Stimulated activated CD8-positive, alpha-beta memory T cell treated with anti-CD3 and anti-CD28 coated beads, Interleukin-15, amount 100 ng/mL, for 1 hour (primary cell): ENCODE measurements around the gene SLC26A3.
A peak's percentile ranks its signal among the peaks of the same experiment; 100 is the strongest.

Experiments
- DNase-seq: peaks from one replicate; pipeline ENCODE4 v3.0.0-alpha.2; 2020; ENCODE audit warnings: low read depth

Gene SLC26A3

DNA sequence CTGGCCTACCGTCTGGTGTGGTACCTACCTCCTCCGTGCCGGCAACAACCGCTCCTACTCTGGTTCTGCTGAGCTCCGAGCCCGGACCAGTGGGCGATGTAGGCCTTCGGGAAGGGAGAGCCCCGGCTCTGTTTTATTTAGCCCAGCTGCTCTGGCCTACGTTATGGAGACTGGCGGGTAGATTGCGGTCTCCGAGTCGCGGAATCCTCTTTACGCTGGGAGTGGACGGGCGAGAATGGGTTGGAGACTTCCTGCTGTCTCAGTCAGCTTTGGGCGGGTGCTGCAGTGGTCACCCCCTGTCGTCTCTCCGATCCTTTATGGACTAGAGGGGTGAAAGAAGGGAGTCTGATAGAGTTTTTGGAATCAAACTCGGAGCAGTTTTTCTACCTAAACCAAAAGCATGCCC lies 58.7 kb downstream of the SLC26A3 start:
- DNase-seq = no peak

- peak; percentile 95 for DNase-seq
Measured at GRCh38 chr7:107743567-107744344, 59.3 kb downstream of the SLC26A3 start, which contains the start of gene CBLL1. TSS of gene CBLL1 (plus strand) at chr7:107744142. CDS start at chr7:107744164, 22 bp downstream.

DNA sequence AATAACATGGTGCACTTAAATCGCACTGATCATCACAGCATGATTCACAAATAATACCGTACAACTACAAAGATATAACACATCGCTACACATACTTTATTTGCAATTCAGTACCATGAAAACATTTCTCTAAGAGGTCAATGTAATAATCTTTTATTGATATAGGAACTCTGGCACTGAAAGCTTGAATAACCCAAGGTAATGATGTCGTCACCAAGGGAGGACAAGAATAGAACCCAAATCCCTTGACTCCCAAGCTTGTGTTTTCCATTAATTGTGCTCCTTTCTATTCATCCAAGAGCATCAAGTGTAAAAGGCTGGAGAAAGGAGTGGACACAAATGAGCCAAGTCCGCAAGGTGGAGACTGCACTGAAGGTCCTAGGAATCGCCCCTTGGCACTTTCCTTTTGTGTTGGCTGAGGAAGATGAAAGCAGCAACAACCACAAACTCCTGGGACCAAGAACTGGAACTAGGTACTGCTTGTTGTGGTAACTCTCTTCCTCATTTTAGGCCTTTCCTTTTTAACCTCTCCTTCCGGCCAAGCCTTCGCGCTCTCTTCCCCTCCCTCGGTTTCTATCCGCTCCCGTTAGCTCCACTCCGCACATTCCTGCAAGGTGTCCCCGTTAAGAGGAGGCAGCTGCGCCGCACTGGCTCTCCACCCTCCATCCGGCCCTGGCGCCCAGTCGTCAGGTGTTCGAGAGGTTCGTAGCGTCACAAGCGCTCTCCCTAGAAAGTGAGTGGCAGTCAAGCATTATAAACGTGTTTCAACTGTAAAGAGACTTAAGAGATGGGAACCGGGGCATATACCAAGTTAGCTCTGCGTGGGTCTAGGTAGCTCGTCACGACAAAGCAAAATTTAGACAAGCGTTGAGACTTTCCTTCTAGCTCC lies 60.1 kb downstream of the SLC26A3 start:
- DNase-seq = no peak

GRCh38 chr7:107728276-107728675 lies 74.7 kb downstream of the SLC26A3 start:
- no peak for DNase-seq

DNA sequence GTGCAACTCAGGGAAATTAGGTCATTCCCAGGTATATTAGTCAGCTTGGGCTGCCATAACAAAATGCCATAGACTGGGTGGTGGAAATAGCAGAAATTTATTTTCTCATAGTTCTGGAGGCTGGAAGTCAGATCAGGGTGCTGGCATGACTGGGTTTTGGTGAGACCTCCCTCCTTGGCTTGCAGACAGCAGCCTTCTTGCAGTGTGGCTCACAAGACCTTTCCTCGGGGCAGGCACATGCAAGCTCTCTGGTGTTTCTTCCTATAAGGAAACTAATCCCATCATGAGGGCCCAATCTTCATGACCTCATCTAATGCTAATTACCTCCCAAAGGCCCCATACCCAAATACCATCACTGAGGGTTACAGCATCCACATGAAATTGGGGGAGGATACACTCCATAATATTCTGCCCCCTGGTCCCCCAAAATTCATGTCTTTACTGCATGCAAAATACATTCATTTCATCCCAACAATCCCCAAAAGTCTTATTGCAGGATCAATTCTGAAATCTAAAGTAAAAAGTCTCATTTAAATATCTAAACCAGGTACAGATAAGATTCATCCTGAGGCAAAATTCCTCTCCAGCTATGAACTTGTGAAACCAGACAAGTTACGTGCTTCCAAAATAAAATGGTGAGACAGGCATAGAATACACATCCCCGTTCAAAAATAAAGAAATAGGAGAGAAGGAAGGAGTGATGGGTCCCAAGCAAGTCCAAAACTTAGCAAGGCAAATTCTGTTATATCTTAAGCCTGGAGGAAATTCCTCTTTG lies 76.5 kb downstream of the SLC26A3 start:
- no peak for DNase-seq

DNA sequence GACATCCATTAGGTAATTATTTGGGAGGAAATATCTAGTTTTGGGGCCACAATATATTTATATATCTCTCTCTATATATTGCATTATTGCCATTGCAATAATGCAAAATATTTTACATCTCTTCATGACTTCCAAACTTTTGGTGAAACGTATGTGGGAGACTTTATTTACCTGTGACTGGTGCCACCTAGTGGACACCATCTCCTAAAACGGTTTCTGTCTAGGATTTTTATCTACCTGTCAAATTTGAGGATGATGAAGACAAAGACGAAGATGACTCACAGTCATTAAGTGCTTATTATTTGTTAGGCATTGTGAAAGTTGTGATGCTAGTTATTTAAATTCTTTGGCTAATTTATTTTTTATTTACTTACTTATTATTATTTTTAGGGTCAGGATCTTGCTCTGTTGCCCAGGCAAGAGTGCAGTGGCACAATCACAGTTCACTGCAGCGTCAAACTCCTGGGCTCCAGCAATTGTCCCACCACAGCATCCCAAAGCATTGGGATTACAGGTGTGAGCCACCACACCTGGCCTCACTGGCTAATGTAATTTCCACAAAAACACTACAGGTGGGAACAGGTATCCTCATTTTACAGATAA lies 77.8 kb downstream of the SLC26A3 start:
- peak; percentile 24 for DNase-seq

DNA sequence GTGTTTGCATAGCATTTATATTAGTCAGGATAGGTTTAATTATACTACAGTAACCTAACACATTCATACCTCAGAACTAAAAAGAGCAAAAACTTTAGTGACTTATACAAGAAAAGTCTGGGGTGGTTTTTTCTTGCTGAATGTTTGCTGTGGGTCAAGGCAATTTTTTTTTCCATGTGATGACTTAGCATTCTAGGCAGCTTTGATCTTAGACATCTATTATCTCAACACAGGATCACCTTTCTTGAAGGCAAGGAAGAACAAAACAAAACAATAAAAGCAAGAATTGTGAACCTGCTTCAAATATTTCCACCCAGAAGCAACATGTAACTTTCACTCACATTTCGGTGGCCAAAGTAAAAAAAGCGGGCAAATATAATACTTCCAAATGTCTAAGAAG lies 79.8 kb downstream of the SLC26A3 start:
- DNase-seq = no peak

DNA sequence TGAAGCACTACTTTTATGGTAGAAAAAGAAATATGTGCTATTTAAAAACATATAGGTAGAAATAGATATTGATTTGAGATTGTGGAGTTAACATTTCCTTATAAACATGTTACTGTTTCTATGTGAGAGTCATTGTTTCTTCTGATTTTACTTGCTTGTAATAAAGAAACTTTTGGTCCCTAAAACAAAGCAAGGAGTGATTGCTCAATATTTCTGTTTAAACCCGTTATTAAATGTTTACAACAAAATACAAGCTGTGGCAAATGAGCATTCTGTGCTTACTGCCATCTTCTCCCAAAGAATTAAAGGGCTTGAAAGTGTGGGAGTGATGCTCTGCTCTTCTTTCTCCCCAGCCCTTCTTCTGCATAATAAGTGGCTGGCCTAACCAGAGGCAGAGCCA lies 81.7 kb downstream of the SLC26A3 start:
- no peak for DNase-seq

DNA sequence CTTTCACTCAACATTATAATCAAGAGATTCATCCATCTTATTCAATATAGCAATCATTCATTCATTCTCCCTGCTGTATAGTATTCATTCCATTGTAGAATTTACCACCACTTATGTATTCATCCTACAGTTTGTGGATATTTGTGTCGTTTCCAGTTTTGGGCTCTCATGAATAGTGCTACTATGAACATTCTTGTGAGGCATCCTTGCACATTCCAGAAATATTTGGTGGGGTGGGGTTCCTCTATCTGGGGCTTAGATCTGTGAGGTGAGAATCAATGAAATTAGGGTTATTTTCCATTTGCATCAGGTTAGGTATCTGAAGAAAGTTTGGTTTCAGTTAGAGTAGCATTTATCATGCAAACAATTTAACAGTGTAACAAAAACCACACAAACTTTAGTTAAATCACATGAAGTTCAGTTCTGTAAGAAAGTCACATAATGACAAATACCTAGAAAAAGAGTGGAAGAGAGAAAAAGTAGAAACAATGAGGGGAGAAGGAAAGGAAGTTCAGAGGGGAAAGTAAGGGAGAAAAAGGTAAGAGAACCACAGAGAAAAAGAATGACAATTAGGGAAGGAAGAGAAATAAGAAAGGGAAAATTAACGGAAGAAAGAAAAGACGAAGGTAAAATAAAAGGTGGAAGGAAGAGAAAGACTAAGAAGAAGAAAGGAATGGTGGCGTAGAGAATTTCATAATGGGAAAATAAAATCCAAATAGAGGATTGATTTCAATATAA lies 84.4 kb downstream of the SLC26A3 start:
- DNase-seq = no peak

- no peak for DNase-seq
Measured at GRCh38 chr7:107715531-107715930, 87.5 kb downstream of the SLC26A3 start.
